GM19328 (cell line): ENCODE results near the gene WDR73.

ENCODE experiments used
- ATAC-seq: cut with Tn5 transposase; IDR thresholded peaks from one replicate; pipeline ENCODE4 v1.9.1; 2021; ENCODE audit warnings: mild to moderate bottlenecking, moderate library complexity; ENCODE audit not compliant: unreplicated experiment

Gene WDR73

GRCh38 chr15:84621358-84621979, 32.6 kb downstream of the WDR73 start:
- ATAC-seq = no peak

- ATAC-seq = no peak
Observed at GRCh38 chr15:84620626-84621025, 33.5 kb downstream of the WDR73 start.

- no peak for ATAC-seq
Observed at GRCh38 chr15:84616235-84616634, 37.8 kb downstream of the WDR73 start.

GRCh38 chr15:84611631-84612030, 42.5 kb downstream of the WDR73 start:
- no peak for ATAC-seq

GRCh38 chr15:84609818-84610525, 44.1 kb downstream of the WDR73 start:
- no peak for ATAC-seq

GRCh38 chr15:84608707-84609284, 45.3 kb downstream of the WDR73 start:
- no peak for ATAC-seq

GRCh38 chr15:84606653-84607120, 47.4 kb downstream of the WDR73 start:
- no peak for ATAC-seq

GRCh38 chr15:84605554-84605882, 48.6 kb downstream of the WDR73 start:
- ATAC-seq = no peak

GRCh38 chr15:84604826-84605553, 49.1 kb downstream of the WDR73 start:
- no peak for ATAC-seq

- no peak for ATAC-seq
Observed at GRCh38 chr15:84603630-84604379, 50.3 kb downstream of the WDR73 start.

GRCh38 chr15:84601555-84601838, 52.6 kb downstream of the WDR73 start:
- no peak for ATAC-seq

- peak; percentile 89 for ATAC-seq
Observed at GRCh38 chr15:84600687-84601554, 53.2 kb downstream of the WDR73 start, which contains the start of gene ZSCAN2. TSS of gene ZSCAN2 (plus strand) at chr15:84601009. CDS start at chr15:84603928, 2,919 bp downstream.

- ATAC-seq = no peak
Observed at GRCh38 chr15:84600331-84600686, 53.8 kb downstream of the WDR73 start.

- ATAC-seq = no peak
Observed at GRCh38 chr15:84599906-84600305, 54.2 kb downstream of the WDR73 start.

- ATAC-seq = no peak
Observed at GRCh38 chr15:84598993-84599392, 55.1 kb downstream of the WDR73 start.

GRCh38 chr15:84598250-84598649, 55.8 kb downstream of the WDR73 start:
- peak; percentile 57 for ATAC-seq

GRCh38 chr15:84597296-84597695, 56.8 kb downstream of the WDR73 start:
- no peak for ATAC-seq

- no peak for ATAC-seq
Observed at GRCh38 chr15:84595660-84596059, 58.4 kb downstream of the WDR73 start.

GRCh38 chr15:84594617-84595290, 59.3 kb downstream of the WDR73 start:
- no peak for ATAC-seq

GRCh38 chr15:84591815-84592214, 62.3 kb downstream of the WDR73 start:
- ATAC-seq = no peak
